Measurements from ENCODE around the gene GMDS.

Gene GMDS

DNA sequence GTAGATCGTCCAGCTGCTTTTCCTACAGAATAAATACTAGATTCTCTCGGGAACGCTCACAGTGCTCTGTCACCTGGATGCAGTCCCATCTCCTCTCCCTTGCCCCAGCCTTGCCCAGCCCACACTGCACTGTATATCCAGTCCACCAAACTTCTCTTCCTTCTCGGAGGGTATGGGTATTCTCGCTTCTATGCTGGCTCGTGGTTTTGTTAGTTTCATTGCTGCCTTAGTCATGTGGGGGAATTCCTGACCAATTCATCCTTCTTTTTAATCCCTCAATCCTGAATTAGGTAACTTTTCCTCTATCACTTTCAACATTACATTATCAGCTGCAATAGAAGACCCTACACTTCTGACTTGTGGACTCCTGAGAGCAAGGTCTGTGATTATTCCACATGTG is 252.4 kb downstream of the GMDS start:
- H4K20me1 ChIP-seq (ENCODE audit: insufficient read depth) = no peaks in the 10 kb centered on the region
- no peak overlapping the region for H2AFZ ChIP-seq (ENCODE audit: low read depth)
- H3K4me2 ChIP-seq = 0 out of 2 replicates have a peak overlapping the region, but pooled peaks have one; percentile 22
- H3K36me3 ChIP-seq (ENCODE audit: insufficient read depth) = no peaks in the 10 kb centered on the region
- no peak overlapping the region for H3K4me3 ChIP-seq (IDR thresholded peaks at IDR 0.05; ENCODE audit: insufficient read depth, low read depth, low read length)
- H3K4me1 ChIP-seq (ENCODE audit: low read depth, poor library complexity, severe bottlenecking) = peaks cover 15% of the 10 kb centered on the region
- H3K27me3 ChIP-seq (ENCODE audit: insufficient read depth, low read depth) = no peaks in the 10 kb centered on the region
- TF ChIP-seq, protein P1, sequence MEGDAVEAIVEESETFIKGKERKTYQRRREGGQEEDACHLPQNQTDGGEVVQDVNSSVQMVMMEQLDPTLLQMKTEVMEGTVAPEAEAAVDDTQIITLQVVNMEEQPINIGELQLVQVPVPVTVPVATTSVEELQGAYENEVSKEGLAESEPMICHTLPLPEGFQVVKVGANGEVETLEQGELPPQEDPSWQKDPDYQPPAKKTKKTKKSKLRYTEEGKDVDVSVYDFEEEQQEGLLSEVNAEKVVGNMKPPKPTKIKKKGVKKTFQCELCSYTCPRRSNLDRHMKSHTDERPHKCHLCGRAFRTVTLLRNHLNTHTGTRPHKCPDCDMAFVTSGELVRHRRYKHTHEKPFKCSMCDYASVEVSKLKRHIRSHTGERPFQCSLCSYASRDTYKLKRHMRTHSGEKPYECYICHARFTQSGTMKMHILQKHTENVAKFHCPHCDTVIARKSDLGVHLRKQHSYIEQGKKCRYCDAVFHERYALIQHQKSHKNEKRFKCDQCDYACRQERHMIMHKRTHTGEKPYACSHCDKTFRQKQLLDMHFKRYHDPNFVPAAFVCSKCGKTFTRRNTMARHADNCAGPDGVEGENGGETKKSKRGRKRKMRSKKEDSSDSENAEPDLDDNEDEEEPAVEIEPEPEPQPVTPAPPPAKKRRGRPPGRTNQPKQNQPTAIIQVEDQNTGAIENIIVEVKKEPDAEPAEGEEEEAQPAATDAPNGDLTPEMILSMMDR (conservative IDR thresholded peaks at IDR 0.05; ENCODE audit: low read depth, low read length) = no peak
- no peak overlapping the region for H3K9ac ChIP-seq
- H3K79me2 ChIP-seq (ENCODE audit: insufficient read depth, low read depth) = no peaks in the 10 kb centered on the region
- H3K27ac ChIP-seq = no peak overlapping the region

DNA sequence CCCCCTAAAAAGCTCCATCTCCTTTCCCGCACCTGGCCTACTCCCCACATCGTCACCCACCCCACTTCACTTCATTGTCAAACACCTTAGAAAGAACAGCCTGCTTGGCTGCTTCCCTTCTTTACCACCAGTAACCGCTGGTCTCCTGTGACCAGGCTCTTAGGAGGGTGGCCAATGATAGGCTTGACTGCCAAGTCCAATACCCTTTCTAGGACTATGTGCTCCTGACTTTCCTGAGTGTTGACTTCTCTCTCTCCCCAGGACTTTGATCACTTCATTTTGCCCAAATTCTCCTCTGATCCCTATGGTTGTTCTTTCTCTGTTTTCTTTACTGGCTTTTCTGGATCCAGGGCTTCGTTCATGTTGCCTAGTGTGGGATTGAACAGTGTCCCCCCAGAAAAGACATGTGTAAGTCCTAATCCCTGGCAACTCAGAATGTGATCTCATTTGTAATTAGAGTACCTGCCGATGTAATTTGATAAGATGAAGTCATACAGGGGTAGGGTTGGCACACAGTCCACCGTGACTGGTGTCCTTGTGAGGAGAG is 254.0 kb downstream of the GMDS start:
- Histone ChIP-seq H3K4me3 (IDR thresholded peaks at IDR 0.05; ENCODE audit: insufficient read depth, low read depth, low read length) (no peak overlapping the region), H2AFZ (ENCODE audit: low read depth) (no peak overlapping the region), H3K27ac (no peak overlapping the region), H3K27me3 (ENCODE audit: insufficient read depth, low read depth) (no peaks in the 10 kb centered on the region), H3K79me2 (ENCODE audit: insufficient read depth, low read depth) (no peaks in the 10 kb centered on the region), H4K20me1 (ENCODE audit: insufficient read depth) (no peaks in the 10 kb centered on the region), H3K36me3 (ENCODE audit: insufficient read depth) (no peaks in the 10 kb centered on the region), H3K4me2 (no peak overlapping the region), H3K4me1 (ENCODE audit: low read depth, poor library complexity, severe bottlenecking) (peaks cover 15% of the 10 kb centered on the region), H3K9ac (no peak overlapping the region)
- TF ChIP-seq, protein P1 (conservative IDR thresholded peaks at IDR 0.05; ENCODE audit: low read depth, low read length) = no peak

DNA sequence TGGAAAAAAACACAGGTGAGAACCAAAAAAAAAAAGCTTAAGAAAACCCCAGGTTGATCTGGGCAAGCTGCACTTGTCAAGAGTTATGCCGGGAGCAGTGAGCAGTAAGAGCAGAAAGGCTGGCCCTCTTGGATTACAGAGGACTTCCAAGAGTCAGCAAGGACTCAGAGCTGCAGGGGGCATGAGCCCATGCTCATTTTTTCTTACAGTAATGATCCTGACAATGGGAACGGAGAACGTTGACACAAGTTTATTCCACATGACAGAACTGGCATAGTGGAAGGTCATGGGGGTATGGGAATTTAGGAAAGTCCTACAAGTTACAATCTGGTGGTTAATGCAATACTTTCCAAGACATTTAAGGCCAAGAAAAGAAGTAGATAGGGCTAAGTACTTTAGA is 256.6 kb downstream of the GMDS start:
- Histone ChIP-seq H3K4me1 (ENCODE audit: low read depth, poor library complexity, severe bottlenecking) (peaks cover 9% of the 10 kb centered on the region), H3K9ac (no peak overlapping the region), H4K20me1 (ENCODE audit: insufficient read depth) (no peaks in the 10 kb centered on the region)

DNA sequence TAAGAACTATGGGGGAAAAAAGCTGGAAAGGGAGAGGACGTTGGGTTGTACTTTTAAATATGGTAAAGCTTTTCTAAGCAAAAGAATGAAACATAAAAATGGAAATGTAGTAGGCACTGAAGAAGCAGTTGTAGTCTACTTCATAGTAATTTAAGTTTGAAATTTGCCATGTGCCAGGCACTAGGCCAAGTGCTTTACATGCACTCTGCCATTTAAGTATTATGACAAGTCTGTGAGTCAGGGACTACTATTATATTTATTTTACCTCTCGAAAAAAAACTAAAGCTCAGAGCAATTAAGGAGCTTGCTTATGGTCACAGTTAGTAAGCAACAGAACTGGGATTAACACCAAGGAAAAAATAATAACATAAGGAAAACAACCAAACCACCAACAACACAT is 257.8 kb downstream of the GMDS start:
- Histone ChIP-seq H3K4me3 (IDR thresholded peaks at IDR 0.05; ENCODE audit: insufficient read depth, low read depth, low read length) (no peak overlapping the region), H3K9ac (no peak overlapping the region), H3K4me1 (ENCODE audit: low read depth, poor library complexity, severe bottlenecking) (no peaks in the 10 kb centered on the region), H3K4me2 (no peak overlapping the region), H4K20me1 (ENCODE audit: insufficient read depth) (no peaks in the 10 kb centered on the region), H3K36me3 (ENCODE audit: insufficient read depth) (no peaks in the 10 kb centered on the region), H3K27me3 (ENCODE audit: insufficient read depth, low read depth) (no peaks in the 10 kb centered on the region), H3K79me2 (ENCODE audit: insufficient read depth, low read depth) (no peaks in the 10 kb centered on the region), H3K27ac (no peak overlapping the region), H2AFZ (ENCODE audit: low read depth) (no peak overlapping the region)
- TF ChIP-seq, protein P1 (conservative IDR thresholded peaks at IDR 0.05; ENCODE audit: low read depth, low read length) = no peak

More for the DNA sequence above, 256.6 kb downstream of the GMDS start:
- no peak overlapping the region for H2AFZ ChIP-seq (ENCODE audit: low read depth)
- TF ChIP-seq, protein P1 (conservative IDR thresholded peaks at IDR 0.05; ENCODE audit: low read depth, low read length) = no peak
- H3K27ac ChIP-seq = no peak overlapping the region
- H3K4me2 ChIP-seq = no peak overlapping the region
- no peaks in the 10 kb centered on the region for H3K36me3 ChIP-seq (ENCODE audit: insufficient read depth)
- H3K79me2 ChIP-seq (ENCODE audit: insufficient read depth, low read depth) = no peaks in the 10 kb centered on the region
- H3K4me3 ChIP-seq (IDR thresholded peaks at IDR 0.05; ENCODE audit: insufficient read depth, low read depth, low read length) = no peak overlapping the region
- H3K27me3 ChIP-seq (ENCODE audit: insufficient read depth, low read depth) = no peaks in the 10 kb centered on the region

Data from KMS-11 (cell line).